CD14-positive monocyte (primary cell): ENCODE data around the gene SLC30A3. TPM values are rescaled to one million over a fixed set of nuclear protein-coding genes. Genes with fewer than 3 reads are reported as not detected.

Experiments used
- DNase-seq, 3 donors: peaks; one replicate each; pipeline ENCODE4 v3.0.0-alpha.2; 2011 to 2022
- H2AFZ ChIP-seq: 2 replicates; pipeline ENCODE4 v1.6.0; 2012; ENCODE audit warnings: mild to moderate bottlenecking, low read depth, low read length, inconsistent platforms; ENCODE audit not compliant: insufficient read depth, poor library complexity, severe bottlenecking
- H3K27ac ChIP-seq, 2 donors: 1 replicate in 1 of 2; 2 replicates in 1 of 2; pipeline ENCODE4 v1.5.1; 2012 to 2013; ENCODE audit warnings: low read length in 2 of 2, control low read depth in 1 of 2, inconsistent platforms in 1 of 2, low read depth in 1 of 2, mild to moderate bottlenecking in 1 of 2
- H3K27me3 ChIP-seq, 2 donors: one replicate each; pipeline versions ENCODE4 v1.6.0 to v1.6.1; 2011 to 2013; ENCODE audit warnings: low read length in 2 of 2; ENCODE audit not compliant: control insufficient read depth in 2 of 2, insufficient read depth in 2 of 2
- H3K36me3 ChIP-seq, 2 donors: replicated peaks in 1 of 2; 1 replicate in 1 of 2; 2 replicates in 1 of 2; pipeline versions ENCODE4 v1.5.1 to v1.6.1; 2012 to 2013; ENCODE audit warnings: low read length in 2 of 2, control low read depth in 1 of 2, inconsistent platforms in 1 of 2, mild to moderate bottlenecking in 1 of 2; ENCODE audit not compliant: insufficient read depth in 2 of 2, control insufficient read depth in 1 of 2
- H3K4me1 ChIP-seq, 2 donors: 1 replicate in 1 of 2; 2 replicates in 1 of 2; pipeline versions ENCODE4 v1.5.1 to v1.6.1; 2012 to 2013; ENCODE audit warnings: low read length in 2 of 2, control low read depth in 1 of 2, inconsistent platforms in 1 of 2, mild to moderate bottlenecking in 1 of 2, moderate library complexity in 1 of 2; ENCODE audit not compliant: insufficient read depth in 2 of 2, control insufficient read depth in 1 of 2
- H3K4me2 ChIP-seq: replicated peaks from 2 replicates; pipeline ENCODE3; 2012; ENCODE audit warnings: low read length, moderate library complexity, mild to moderate bottlenecking; ENCODE audit not compliant: poor library complexity, severe bottlenecking; ENCODE audit errors: extremely low read depth
- H3K4me3 ChIP-seq, 3 experiments: fragments of 200-600 bp in 1 of 3; sonication (generic) in 1 of 3; replicated peaks in 1 of 3; 1 replicate in 2 of 3; 2 replicates in 1 of 3; pipeline ENCODE4 v1.5.1; 2011 to 2013; ENCODE audit warnings: low read length in 3 of 3, mild to moderate bottlenecking in 3 of 3, control low read depth in 2 of 3, low read depth in 2 of 3, inconsistent platforms in 1 of 3, moderate library complexity in 1 of 3
- H3K79me2 ChIP-seq: 2 replicates; pipeline ENCODE4 v1.6.0; 2012; ENCODE audit warnings: mild to moderate bottlenecking, control low read depth, inconsistent platforms, low read length, moderate library complexity; ENCODE audit not compliant: insufficient read depth
- H3K9ac ChIP-seq: 2 replicates; pipeline ENCODE4 v1.6.0; 2017; ENCODE audit warnings: low read length, mild to moderate bottlenecking; ENCODE audit not compliant: insufficient read depth, poor library complexity, severe bottlenecking
- H3K9me3 ChIP-seq, 2 donors: replicated peaks in 1 of 2; 1 replicate in 1 of 2; 2 replicates in 1 of 2; pipeline versions ENCODE4 v1.5.1 to v1.6.1; 2012 to 2013; ENCODE audit warnings: low read length in 2 of 2, control low read depth in 1 of 2; ENCODE audit not compliant: control insufficient read depth in 1 of 2, insufficient read depth in 1 of 2
- H4K20me1 ChIP-seq: 2 replicates; pipeline ENCODE4 v1.6.0; 2012; ENCODE audit warnings: mild to moderate bottlenecking, low read length, control low read depth, moderate library complexity; ENCODE audit not compliant: insufficient read depth
- H3K27ac Mint-ChIP-seq, 7 donors: one replicate each; pipeline ENCODE4 v1.8.0; 2020; ENCODE audit warnings: mild to moderate bottlenecking in 7 of 7, mixed read lengths in 7 of 7, moderate library complexity in 6 of 7, inconsistent platforms in 2 of 7
- H3K27me3 Mint-ChIP-seq, 3 donors: one replicate each; pipeline ENCODE4 v1.8.0; 2021 to 2022; ENCODE audit warnings: low read depth in 3 of 3, mild to moderate bottlenecking in 3 of 3, mixed read lengths in 3 of 3, moderate library complexity in 3 of 3, inconsistent platforms in 1 of 3
- H3K36me3 Mint-ChIP-seq, 2 donors: one replicate each; pipeline ENCODE4 v1.8.0; 2020; ENCODE audit warnings: mixed read lengths in 2 of 2, inconsistent platforms in 1 of 2, mild to moderate bottlenecking in 1 of 2
- H3K4me1 Mint-ChIP-seq: one replicate; pipeline ENCODE4 v1.8.0; 2020; ENCODE audit warnings: mild to moderate bottlenecking, mixed read lengths
- H3K4me3 Mint-ChIP-seq, 2 donors: one replicate each; pipeline ENCODE4 v1.8.0; 2020; ENCODE audit warnings: mild to moderate bottlenecking in 2 of 2, mixed read lengths in 2 of 2, moderate library complexity in 1 of 2
- H3K9me3 Mint-ChIP-seq, 7 donors: one replicate each; pipeline ENCODE4 v1.8.0; 2020 to 2022; ENCODE audit warnings: mixed read lengths in 7 of 7, mild to moderate bottlenecking in 6 of 7, moderate library complexity in 6 of 7, inconsistent platforms in 2 of 7
- CTCF ChIP-seq: fragments of 200-600 bp; IDR thresholded peaks from one replicate; pipeline ENCODE4 v1.8.0; 2022; ENCODE audit warnings: antibody characterized with exemption, mild to moderate bottlenecking
- WGBS: methylation state at CpG from one replicate; pipeline ENCODE4 v1.1.5; 2013; ENCODE audit warnings: missing lambda C conversion rate; ENCODE audit not compliant: insufficient coverage; 5-methylcytosine and 5-hydroxymethylcytosine counted together
- intact Hi-C, 2 donors: fragments of 100-400 bp; cut with micrococcal nuclease; formaldehyde crosslinking; loops; one replicate each; pipeline versions ENCODE4 v1.15.0 to v1.15.1; 2023
- polyA plus RNA-seq, 3 donors: library from polyadenylated mRNA; depleted of rRNA in 1 of 3; unstranded in 2 of 3; stranded (reverse) in 1 of 3; fragments of 300-500 nt in 2 of 3; fragments of >200 nt in 1 of 3; fragmentation: Illumina TruSeq in 2 of 3; gene quantifications; 1 replicate in 2 of 3; 2 replicates in 1 of 3; pipeline ENCODE4 v1.2.3, GENCODE V29; 2012 to 2021

SLC30A3 gene
- polyA plus RNA-seq, 3 donors, result 0.08 TPM; not detected in 2

GRCh38 chr2:27236136-27236535, 26.7 kb downstream of the SLC30A3 start:
- no peak for DNase-seq
- Histone ChIP-seq H2AFZ (no peak overlapping the region), H3K27me3 (no peaks in the 10 kb centered on the region), H3K36me3 (peaks cover 94 to 100% of the 10 kb centered on the region in 2 donors), H3K27ac (no peak overlapping the region), H3K9me3 (no peaks in the 10 kb centered on the region), H3K79me2 (no peaks in the 10 kb centered on the region), H3K4me3 (no peak overlapping the region), H3K4me2 (no peak overlapping the region), H3K9ac (no peak overlapping the region), H4K20me1 (no peaks in the 10 kb centered on the region), H3K4me1 (no peaks in the 10 kb centered on the region)
- H3K27me3 Mint-ChIP-seq, result peaks cover 0 to 1% (median 0%) of the 10 kb centered on the region in 3 donors
- intact Hi-C loops, result no loop called here
- no peaks in the 10 kb centered on the region for H3K4me1 Mint-ChIP-seq
- 96% methylated on average over 4 of the region's 12 CpGs for WGBS
- no peaks in the 10 kb centered on the region for H3K9me3 Mint-ChIP-seq
- no peak for TF ChIP-seq CTCF
- peaks cover 97 to 100% of the 10 kb centered on the region in 2 donors for H3K36me3 Mint-ChIP-seq
- no peak overlapping the region for H3K4me3 Mint-ChIP-seq
- H3K27ac Mint-ChIP-seq, result peak overlapping the region in 2 of 7 donors; percentile 3 to 14

GRCh38 chr2:27233341-27233740, 29.5 kb downstream of the SLC30A3 start:
- H3K9me3 ChIP-seq, result no peaks in the 10 kb centered on the region
- no peak overlapping the region for H3K4me2 ChIP-seq
- no peaks in the 10 kb centered on the region for H4K20me1 ChIP-seq
- no peak overlapping the region for H2AFZ ChIP-seq
- TF ChIP-seq CTCF, result no peak
- DNase-seq, result no peak
- H3K36me3 ChIP-seq, result peaks cover 72 to 98% of the 10 kb centered on the region in 2 donors
- H3K9ac ChIP-seq, result no peak overlapping the region
- no peaks in the 10 kb centered on the region for H3K4me1 Mint-ChIP-seq
- H3K79me2 ChIP-seq, result no peaks in the 10 kb centered on the region
- no peaks in the 10 kb centered on the region for H3K9me3 Mint-ChIP-seq
- peak overlapping the region in 1 of 7 donors; percentile 47 for H3K27ac Mint-ChIP-seq
- no peak overlapping the region for H3K4me3 ChIP-seq
- H3K36me3 Mint-ChIP-seq, result peaks cover 82 to 98% of the 10 kb centered on the region in 2 donors
- H3K27me3 Mint-ChIP-seq, result peaks cover 0 to 2% (median 1%) of the 10 kb centered on the region in 3 donors
- H3K27me3 ChIP-seq, result no peaks in the 10 kb centered on the region
- intact Hi-C loops, result no loop called here
- no peak overlapping the region for H3K27ac ChIP-seq
- no peaks in the 10 kb centered on the region for H3K4me1 ChIP-seq
- WGBS, result 95% methylated on average over 14 of the region's 14 CpGs
- H3K4me3 Mint-ChIP-seq, result no peak overlapping the region
